ENCODE measurements around the gene BCR. TPM values are rescaled to one million over a fixed set of nuclear protein-coding genes. Genes with fewer than 3 reads are reported as not detected.
A peak's percentile ranks its signal among the peaks of the same experiment; 100 is the strongest.

The BCR gene
- total and polyA plus RNA-seq, 2 of the 8 experiments (the other 6 are each of a cell fraction or from before 2014, with no cell fraction given): 66.7 to 130 TPM

- no peaks in the 10 kb centered on the region for H3K9me3 ChIP-seq (ENCODE audit: insufficient read depth in 2 of 2, low read depth in 1 of 2, low read length in 1 of 2)
- no peak overlapping the region for H4K8ac ChIP-seq (ENCODE audit: extremely low read depth, insufficient read depth, low read length)
- H3K4me1 ChIP-seq (replicated peaks in 1 of 4; ENCODE audit: control insufficient read depth in 3 of 4, insufficient read depth in 4 of 4, low read length in 3 of 4): peaks cover 7 to 23% (median 14%) of the 10 kb centered on the region in 4 experiments; a peak in 6 of 7 replicates
- CTCF ChIA-PET (ENCODE audit: partially characterized antibody): interaction anchor here (0.6 to 24.3 kb wide), 4 partner anchors 9 to 450 kb away, joined by 3 to 358 read pairs (median 5); no protein-coding TSS in a partner anchor
- no peak overlapping the region for H3K23ac ChIP-seq (ENCODE audit: insufficient read length)
- H2BK20ac ChIP-seq (ENCODE audit: low read length): no peak overlapping the region
- no peak overlapping the region for H3K9ac ChIP-seq (replicated peaks in 1 of 4; ENCODE audit: extremely low read depth in 1 of 4, low read depth in 3 of 4, low read length in 3 of 4)
- H2AK5ac ChIP-seq (ENCODE audit: low read depth, low read length): no peak overlapping the region
- FAIRE-seq: no peak
- no peak for DNase-seq (ENCODE audit: low read depth in 1 of 2, low spot score in 2 of 2)
- 0 out of 2 replicates have a peak overlapping the region, but pooled peaks have one; percentile 16 for H3K27ac ChIP-seq (ENCODE audit: low read depth, low read length)
- H2BK12ac ChIP-seq (ENCODE audit: low read depth, low read length): no peak overlapping the region
- H3K36me3 ChIP-seq (ENCODE audit: control insufficient read depth in 2 of 4, insufficient read depth in 4 of 4, low read length in 3 of 4): no peaks in the 10 kb centered on the region
- no peak overlapping the region for H2BK15ac ChIP-seq (ENCODE audit: low read length)
- no peak overlapping the region for H4K5ac ChIP-seq (ENCODE audit: insufficient read length, low read depth, low read length)
- H2BK5ac ChIP-seq (ENCODE audit: low read depth, low read length): no peak overlapping the region
- 75% methylated on average over 5 of the region's 5 CpGs; no CpG with 5 or more reads in 1 of the 2 experiments for WGBS, 2 experiments (ENCODE audit: extremely low coverage in 1 of 2, insufficient coverage in 1 of 2, insufficient read length in 1 of 2, insufficient replicate concordance in 2 of 2, low coverage in 1 of 2, low lambda C conversion rate in 2 of 2, missing lambda C conversion rate in 1 of 2)
- no peak overlapping the region for H3K18ac ChIP-seq (ENCODE audit: extremely low read depth, low read length)
- H3K4me2 ChIP-seq (ENCODE audit: insufficient read depth in 1 of 2, low read depth in 2 of 2, low read length in 2 of 2): peak overlapping the region; percentile 9 to 12; a peak in 1 of 4 replicates
- POLR2A ChIA-PET (ENCODE audit: partially characterized antibody): interaction anchor here (0.7 to 1.8 kb wide), 4 partner anchors 9 to 164 kb away, joined by 3 to 4 read pairs (median 3); partner anchors contain the start of gene BCR
- H3K14ac ChIP-seq (ENCODE audit: insufficient read length): no peak overlapping the region
- no peak overlapping the region for H2AFZ ChIP-seq (ENCODE audit: low read length)
- H3K4ac ChIP-seq (replicated peaks; ENCODE audit: insufficient read length, low read depth, low read length): no peak overlapping the region
- H3K56ac ChIP-seq (replicated peaks; ENCODE audit: insufficient read length, low read depth, low read length): no peak overlapping the region
- no peak overlapping the region for H4K91ac ChIP-seq (replicated peaks; ENCODE audit: insufficient read length, low read length)
- H3K79me2 ChIP-seq (ENCODE audit: control insufficient read depth in 1 of 2, insufficient read depth in 2 of 2, low read length in 2 of 2): peaks cover 30 to 96% of the 10 kb centered on the region in 2 experiments
- H4K20me1 ChIP-seq (replicated peaks in 1 of 2; ENCODE audit: control insufficient read depth in 1 of 2, insufficient read depth in 2 of 2, low read length in 2 of 2): peaks cover 33 to 49% of the 10 kb centered on the region in 2 experiments
- H2BK120ac ChIP-seq (replicated peaks; ENCODE audit: low read depth, low read length): no peak overlapping the region
- peaks cover 15% of the 10 kb centered on the region for H3K79me1 ChIP-seq (ENCODE audit: low read depth, low read length)
- no peak overlapping the region for H3K4me3 ChIP-seq (ENCODE audit: extremely low read depth in 1 of 4, insufficient read depth in 2 of 4, low read depth in 3 of 4, low read length in 4 of 4)
- no peaks in the 10 kb centered on the region for H3K27me3 ChIP-seq (replicated peaks in 1 of 4; ENCODE audit: control insufficient read depth in 3 of 4, extremely low read depth in 1 of 4, insufficient read depth in 3 of 4, low read length in 3 of 4)
- TF ChIP-seq TCF12 (IDR thresholded peaks at IDR 0.05; ENCODE audit: low read depth, low read length): peak; percentile 74; the same call in 1 of the 2 replicates
- TF ChIP-seq POLR2A (IDR thresholded peaks at IDR 0.05; ENCODE audit: control extremely low read depth in 1 of 2, low read depth in 2 of 2, low read length in 2 of 2): peak in 1 of 2 experiments; percentile 45; a peak in 1 of 3 replicates
- TF ChIP-seq TBP (IDR thresholded peaks at IDR 0.05; ENCODE audit: low read depth, low read length): no peak
- no peak for TF ChIP-seq NANOG (IDR thresholded peaks at IDR 0.05; ENCODE audit: insufficient read depth, low read depth, low read length, poor library complexity, severe bottlenecking)
- TF ChIP-seq SP1 (IDR thresholded peaks at IDR 0.05; ENCODE audit: low read depth, low read length): 0 out of 2 replicates have a peak, but pooled peaks have one; percentile 17
- TF ChIP-seq TAF1 (IDR thresholded peaks at IDR 0.05; ENCODE audit: low read depth, low read length): peak; percentile 60
- no peaks in the 10 kb centered on the region for H3K23me2 ChIP-seq (ENCODE audit: low read depth, low read length)
Measured at GRCh38 chr22:23192133-23192532, 11.8 kb downstream of the BCR start.

All from H1 (cell line).